Measurements from ENCODE around the gene GNG13. TPM values are rescaled to one million over a fixed set of nuclear protein-coding genes. Genes with fewer than 3 reads are reported as not detected.
"Not testable (repeated sequence)": the region's sequence is repeated elsewhere in the genome, so short reads cannot be mapped to it uniquely, and the experiment has no call there.

The GNG13 gene
- polyA plus RNA-seq, 1 donor from 2014 or later = not detected

DNA sequence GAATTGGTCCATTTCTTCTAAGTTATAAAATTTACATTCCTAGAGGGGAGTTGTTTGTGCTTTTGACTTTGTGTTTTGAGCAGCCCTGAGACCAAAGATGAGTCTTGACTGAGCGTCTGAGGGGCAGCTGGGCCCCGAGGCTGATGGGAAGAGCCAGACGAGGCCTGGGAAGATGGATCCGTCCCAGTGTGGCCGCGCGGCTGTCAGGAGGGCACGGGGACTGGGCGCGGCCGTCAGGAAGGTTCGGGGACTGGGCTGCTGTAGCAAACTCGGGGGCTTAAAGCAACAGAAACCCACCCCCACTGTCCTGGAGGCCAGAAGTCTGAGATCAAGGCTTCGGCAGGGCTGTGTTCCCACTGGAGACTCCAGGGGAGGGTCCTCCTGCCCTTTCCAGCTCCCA lies 38.2 kb upstream of the GNG13 start:
- no peak overlapping the region for H3K27ac Mint-ChIP-seq
- H3K27me3 Mint-ChIP-seq = peaks cover 6% of the 10 kb centered on the region
- no peaks in the 10 kb centered on the region for H3K4me1 Mint-ChIP-seq
- peak overlapping the region in 1 of 4 donors; percentile 33 for H3K4me3 Mint-ChIP-seq
- H3K9me3 Mint-ChIP-seq = peaks cover 0 to 5% (median 0%) of the 10 kb centered on the region in 3 donors
- H3K36me3 Mint-ChIP-seq = no peaks in the 10 kb centered on the region

DNA sequence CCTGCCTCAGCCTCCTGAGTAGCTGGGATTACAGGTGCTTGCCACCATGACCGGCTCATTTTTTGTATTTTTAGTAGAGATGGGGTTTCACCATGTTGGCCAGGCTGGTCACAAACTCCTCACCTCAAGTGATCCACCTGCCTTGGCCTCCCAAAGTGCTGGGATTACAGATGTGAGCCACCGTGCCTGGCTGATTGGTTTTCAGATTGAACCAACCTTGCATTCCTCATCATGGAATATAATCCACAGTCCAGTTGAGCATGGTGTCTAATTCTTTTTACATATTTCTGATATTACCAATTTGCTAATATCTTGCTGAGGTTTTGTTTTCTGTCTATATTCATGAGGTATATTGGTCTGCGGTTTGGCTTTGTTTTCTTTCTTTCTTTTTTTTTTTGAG lies 36.3 kb upstream of the GNG13 start:
- not testable (repeated sequence) for H3K36me3 Mint-ChIP-seq, H3K4me1 Mint-ChIP-seq, H3K27me3 Mint-ChIP-seq, H3K27ac Mint-ChIP-seq, H3K9me3 Mint-ChIP-seq
- H3K4me3 Mint-ChIP-seq = peak overlapping the region in 2 of 4 donors; percentile 14 to 27

DNA sequence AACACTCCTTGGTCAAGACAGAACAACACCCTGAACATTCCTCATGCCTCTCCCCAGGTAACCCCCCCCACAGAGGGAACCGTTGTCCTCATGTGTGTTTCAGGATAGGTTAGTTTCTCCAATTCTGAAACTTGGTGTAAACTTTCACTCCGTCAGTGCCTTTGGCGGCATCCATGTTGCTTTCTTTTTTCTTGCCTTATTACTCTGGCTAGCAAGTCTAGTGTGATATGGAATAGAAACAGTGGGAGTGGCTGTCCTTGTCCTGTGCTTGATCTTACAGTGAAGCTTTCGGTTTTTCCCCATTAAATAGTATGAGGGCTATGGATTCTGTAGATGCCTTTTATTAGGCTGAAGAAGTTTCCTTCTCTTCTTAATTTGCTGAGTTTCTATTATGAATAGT lies 35.7 kb upstream of the GNG13 start:
- H3K27ac Mint-ChIP-seq = no peak overlapping the region
- peaks cover 2% of the 10 kb centered on the region for H3K27me3 Mint-ChIP-seq
- H3K36me3 Mint-ChIP-seq = no peaks in the 10 kb centered on the region
- H3K4me3 Mint-ChIP-seq = no peak overlapping the region
- no peaks in the 10 kb centered on the region for H3K4me1 Mint-ChIP-seq
- H3K9me3 Mint-ChIP-seq = peaks cover 0 to 5% (median 0%) of the 10 kb centered on the region in 3 donors

DNA sequence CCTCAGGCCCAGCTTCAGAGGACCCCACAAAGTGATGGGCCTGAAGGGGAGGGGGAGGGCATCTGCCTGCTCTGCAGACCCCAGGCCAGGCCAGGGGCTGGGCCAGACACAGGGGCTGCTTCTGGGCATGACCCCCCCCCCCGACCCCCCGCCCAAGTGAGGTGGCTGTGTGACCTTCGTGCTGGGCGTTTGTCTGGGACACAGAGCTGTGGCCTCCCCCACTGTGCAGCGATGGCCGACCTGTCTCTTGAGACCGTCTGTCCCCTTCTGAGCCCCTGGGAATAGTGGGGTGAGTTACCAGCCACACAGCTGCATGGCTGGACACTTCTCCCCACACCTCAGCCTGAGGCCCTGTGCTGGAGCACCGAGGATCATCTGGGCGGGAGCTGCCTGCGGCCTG lies 34.8 kb upstream of the GNG13 start:
- Mint-ChIP-seq H3K4me3 (no peak overlapping the region), H3K36me3 (no peaks in the 10 kb centered on the region), H3K27ac (no peak overlapping the region), H3K9me3 (peaks cover 0 to 5% (median 0%) of the 10 kb centered on the region in 3 donors), H3K4me1 (no peaks in the 10 kb centered on the region), H3K27me3 (peaks cover 2% of the 10 kb centered on the region)

DNA sequence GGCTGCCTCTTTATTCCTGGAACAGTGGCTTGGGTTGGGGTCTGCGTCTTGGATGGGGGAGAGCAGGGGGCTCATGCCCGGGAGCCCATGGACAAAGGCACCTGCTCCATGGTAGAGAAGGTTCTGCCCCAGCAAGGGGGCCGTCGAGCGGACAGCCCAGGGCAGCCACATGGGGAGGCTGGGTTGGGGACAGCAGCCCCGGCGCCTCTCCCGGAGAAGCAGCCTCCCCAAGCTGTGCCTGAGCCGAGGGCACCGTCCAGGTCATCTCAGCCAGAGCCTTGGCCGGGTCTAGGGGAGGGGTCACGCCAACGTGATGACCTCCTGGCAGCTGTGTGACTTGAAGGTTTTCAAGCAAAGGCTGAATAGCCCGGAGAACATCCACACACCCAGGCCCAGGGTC lies 32.9 kb upstream of the GNG13 start:
- Mint-ChIP-seq H3K27ac (no peak overlapping the region), H3K4me1 (no peaks in the 10 kb centered on the region), H3K36me3 (no peaks in the 10 kb centered on the region), H3K4me3 (no peak overlapping the region), H3K9me3 (peaks cover 0 to 5% (median 0%) of the 10 kb centered on the region in 3 donors), H3K27me3 (peaks cover 3% of the 10 kb centered on the region)

DNA sequence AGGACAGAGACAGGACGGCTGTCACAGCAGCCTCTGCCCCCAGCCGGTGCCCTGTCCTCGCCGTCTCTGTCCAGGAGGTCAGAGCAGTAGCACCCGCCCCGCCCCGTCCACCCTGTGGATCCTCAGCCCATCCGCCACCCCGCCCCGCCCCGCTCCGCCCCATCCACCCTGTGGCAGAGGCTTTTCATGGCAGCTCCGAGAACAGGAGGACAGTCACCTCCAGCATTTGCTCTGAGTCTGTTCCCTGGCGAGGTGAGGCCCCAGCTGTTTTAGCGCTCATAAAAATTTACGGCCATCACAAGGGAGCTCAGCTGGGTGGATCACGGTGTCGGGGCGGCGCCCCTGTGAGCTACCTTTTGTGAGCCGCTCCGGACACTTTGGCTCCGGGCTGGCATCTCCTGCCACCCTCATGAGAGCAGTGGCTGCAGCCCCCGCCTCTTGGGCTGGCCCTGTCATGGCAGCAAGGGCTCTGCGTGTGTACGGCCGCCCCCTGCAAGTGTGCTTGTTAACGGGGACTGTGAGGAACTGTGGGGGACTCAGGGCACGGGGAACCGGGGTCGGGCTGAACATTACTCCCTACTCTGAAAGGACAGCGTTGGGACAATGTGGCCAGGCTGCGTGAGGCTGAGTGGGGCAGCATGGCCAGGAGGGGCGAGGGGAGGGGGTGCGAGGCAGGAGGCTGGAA lies 32.3 kb upstream of the GNG13 start:
- peaks cover 3% of the 10 kb centered on the region for H3K27me3 Mint-ChIP-seq
- H3K36me3 Mint-ChIP-seq = no peaks in the 10 kb centered on the region
- no peaks in the 10 kb centered on the region for H3K4me1 Mint-ChIP-seq
- H3K4me3 Mint-ChIP-seq = no peak overlapping the region
- H3K27ac Mint-ChIP-seq = no peak overlapping the region
- H3K9me3 Mint-ChIP-seq = peaks cover 0 to 5% (median 0%) of the 10 kb centered on the region in 3 donors

DNA sequence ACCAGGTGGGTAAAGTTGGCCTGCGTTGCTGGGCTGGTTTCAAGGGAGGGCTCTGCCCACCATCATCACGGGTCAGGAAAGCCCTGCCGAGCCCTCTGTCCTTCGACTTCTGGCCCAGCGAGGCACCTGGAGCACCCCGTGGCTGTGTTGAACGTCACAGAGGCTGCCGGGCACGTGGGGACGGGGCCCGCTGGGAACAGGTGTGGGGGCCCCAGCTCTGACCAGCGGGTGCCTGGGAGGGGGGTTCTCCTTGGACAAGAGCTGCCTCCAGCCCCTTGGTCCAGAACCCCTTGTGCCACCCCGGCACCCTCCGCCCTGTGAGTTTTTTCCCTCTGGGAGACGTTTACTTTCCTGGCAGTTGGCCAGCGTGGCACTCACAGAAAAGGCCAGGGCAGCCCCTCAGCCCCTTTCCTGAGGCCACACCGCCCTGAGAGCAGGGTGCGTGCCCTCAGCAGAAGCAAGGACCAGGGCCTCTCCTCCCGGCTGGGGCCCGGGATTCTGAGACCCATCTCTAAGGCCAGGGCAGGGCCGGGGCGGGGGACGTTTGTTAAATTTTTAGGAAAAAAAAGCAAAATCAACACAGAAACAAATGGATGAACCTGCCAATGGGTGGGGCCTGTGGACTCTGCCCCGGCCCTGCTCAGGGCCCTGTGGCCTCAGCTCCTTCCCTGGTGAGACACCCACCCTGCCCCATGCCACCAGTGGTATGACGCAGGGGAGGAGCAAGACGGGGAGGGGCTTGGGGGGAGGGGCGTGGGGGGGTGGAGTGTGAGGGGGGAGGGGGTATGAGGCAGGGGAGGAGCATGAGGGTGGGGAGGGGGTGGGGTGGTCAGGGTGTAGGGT lies 31.3 kb upstream of the GNG13 start:
- no peaks in the 10 kb centered on the region for H3K36me3 Mint-ChIP-seq
- H3K4me1 Mint-ChIP-seq = no peaks in the 10 kb centered on the region
- no peak overlapping the region for H3K4me3 Mint-ChIP-seq
- H3K27me3 Mint-ChIP-seq = peaks cover 3% of the 10 kb centered on the region
- H3K9me3 Mint-ChIP-seq = peaks cover 0 to 5% (median 0%) of the 10 kb centered on the region in 3 donors
- H3K27ac Mint-ChIP-seq = no peak overlapping the region

DNA sequence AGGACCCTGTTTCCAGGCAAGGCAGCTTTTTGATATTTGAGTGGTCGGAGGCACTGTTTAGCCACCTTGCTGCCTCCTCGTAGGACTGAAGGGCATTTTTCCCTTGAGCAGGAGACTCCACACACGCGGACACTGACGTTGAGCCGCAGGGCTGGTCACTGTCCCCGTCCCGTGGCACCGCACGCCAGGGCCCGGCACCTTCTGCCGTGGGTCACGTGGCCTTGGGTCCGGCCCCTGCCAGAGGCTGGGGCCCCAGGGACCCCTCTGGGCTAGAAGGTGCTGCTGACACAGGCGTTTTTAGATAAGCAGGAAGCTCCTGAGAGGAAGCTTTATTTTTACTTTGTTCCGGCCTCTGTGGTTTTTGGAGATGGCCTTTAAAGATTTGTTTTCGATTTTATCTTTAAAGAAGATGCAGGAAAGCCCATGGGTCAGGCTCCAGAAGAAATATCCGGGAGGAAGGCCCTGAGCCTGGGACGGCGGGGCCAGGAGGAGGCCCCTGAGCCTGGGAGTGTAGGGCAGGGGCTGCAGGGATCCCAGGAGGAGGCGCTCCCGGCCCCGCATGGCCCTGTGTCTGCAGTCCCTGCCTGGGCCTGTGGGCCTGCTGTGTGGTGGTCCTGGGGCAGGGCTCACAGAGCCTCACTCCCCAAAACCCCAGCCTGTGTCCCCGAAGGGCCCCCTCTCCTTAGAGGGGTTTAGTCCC lies 30.5 kb upstream of the GNG13 start:
- Mint-ChIP-seq H3K4me1 (no peaks in the 10 kb centered on the region), H3K27me3 (peaks cover 3% of the 10 kb centered on the region), H3K27ac (no peak overlapping the region)

DNA sequence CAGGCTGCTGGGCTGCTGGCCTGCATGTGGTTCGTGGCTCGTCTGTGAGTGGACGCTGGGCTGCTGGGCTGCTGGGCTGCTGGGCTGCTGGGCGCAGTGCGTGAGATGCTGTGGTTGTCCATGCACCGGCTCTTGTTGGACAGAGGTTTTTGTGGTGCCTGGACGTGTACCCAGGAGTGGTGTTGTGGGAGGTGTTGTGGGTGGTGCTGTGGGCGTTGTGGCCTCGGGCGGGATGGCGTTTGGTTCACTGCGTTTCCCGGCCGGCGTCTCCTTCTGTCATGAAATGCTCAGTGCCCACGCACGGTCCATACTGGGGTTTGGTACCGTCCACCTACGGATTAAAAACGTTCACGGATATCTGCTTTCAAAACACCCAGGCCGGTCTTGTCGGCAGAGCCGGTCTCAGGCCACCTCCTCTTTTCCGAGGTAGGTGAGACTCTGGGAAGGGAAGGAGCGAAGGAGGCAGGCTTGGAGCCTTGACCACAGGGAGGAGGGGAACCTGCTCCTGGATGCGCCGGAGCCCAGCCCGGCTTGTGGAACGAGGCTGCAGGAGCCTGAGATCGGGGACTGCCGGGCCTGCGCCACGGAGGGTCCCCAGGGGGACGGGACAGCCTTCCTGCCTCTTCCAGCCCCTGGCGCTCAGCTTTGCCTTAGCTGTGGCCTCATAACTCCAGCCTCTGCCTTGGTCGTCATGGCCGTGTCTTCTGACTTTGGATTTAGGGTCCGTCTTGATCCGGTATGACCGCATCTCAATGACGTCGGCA lies 29.8 kb upstream of the GNG13 start:
- Mint-ChIP-seq H3K36me3 (no peaks in the 10 kb centered on the region), H3K4me1 (no peaks in the 10 kb centered on the region), H3K27me3 (peaks cover 6% of the 10 kb centered on the region), H3K4me3 (peak overlapping the region in 1 of 4 donors; percentile 25), H3K27ac (no peak overlapping the region), H3K9me3 (no peaks in the 10 kb centered on the region)

More for the DNA sequence above, 30.5 kb upstream of the GNG13 start:
- Mint-ChIP-seq H3K36me3 (no peaks in the 10 kb centered on the region), H3K4me3 (peak overlapping the region in 1 of 4 donors; percentile 25), H3K9me3 (no peaks in the 10 kb centered on the region)

DNA sequence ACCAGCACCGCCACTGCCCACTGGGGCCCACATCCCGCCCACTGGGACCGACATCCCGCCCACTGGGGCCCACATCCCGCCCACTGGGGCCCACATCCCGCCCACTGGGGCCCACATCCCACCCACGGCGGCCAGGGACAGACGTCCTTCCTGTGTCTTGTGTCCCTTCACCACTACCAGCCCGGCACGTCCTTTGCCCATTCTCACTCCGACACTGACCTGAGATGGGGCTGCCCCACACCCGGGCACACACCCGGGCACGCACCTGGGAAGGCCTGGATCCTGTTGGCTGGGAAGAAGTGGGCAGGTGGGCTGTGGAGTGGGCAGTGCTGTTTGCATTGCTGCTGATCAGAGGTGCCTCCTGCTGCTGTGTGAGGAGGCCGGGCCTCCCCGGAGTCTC lies 28.4 kb upstream of the GNG13 start:
- no peaks in the 10 kb centered on the region for H3K4me1 Mint-ChIP-seq
- no peak overlapping the region for H3K27ac Mint-ChIP-seq
- H3K9me3 Mint-ChIP-seq = no peaks in the 10 kb centered on the region
- no peak overlapping the region for H3K4me3 Mint-ChIP-seq
- H3K36me3 Mint-ChIP-seq = no peaks in the 10 kb centered on the region
- H3K27me3 Mint-ChIP-seq = peaks cover 12% of the 10 kb centered on the region

DNA sequence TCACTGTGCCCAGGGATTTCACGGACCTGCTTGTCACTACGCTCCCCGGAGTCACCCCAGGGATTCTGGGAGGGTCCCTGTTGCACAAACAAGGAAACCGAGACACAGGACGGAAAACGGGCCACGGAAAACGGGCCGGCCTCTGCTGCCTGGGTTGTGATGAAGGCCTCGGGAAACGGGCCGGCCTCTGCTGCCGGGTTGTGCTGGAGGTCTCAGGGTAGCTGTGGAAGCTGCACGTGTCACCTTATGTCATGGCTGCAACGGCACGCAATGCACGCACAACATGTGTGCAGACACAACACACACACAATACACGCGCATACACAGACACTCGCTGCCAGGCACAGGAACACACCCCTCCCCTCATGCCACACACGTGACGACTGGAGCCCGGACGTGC lies 27.0 kb upstream of the GNG13 start:
- H3K4me1 Mint-ChIP-seq = no peaks in the 10 kb centered on the region
- H3K4me3 Mint-ChIP-seq = no peak overlapping the region
- no peaks in the 10 kb centered on the region for H3K36me3 Mint-ChIP-seq
- no peaks in the 10 kb centered on the region for H3K9me3 Mint-ChIP-seq
- H3K27me3 Mint-ChIP-seq = peaks cover 22% of the 10 kb centered on the region
- peak overlapping the region in 2 of 3 donors; percentile 31 to 43 for H3K27ac Mint-ChIP-seq

DNA sequence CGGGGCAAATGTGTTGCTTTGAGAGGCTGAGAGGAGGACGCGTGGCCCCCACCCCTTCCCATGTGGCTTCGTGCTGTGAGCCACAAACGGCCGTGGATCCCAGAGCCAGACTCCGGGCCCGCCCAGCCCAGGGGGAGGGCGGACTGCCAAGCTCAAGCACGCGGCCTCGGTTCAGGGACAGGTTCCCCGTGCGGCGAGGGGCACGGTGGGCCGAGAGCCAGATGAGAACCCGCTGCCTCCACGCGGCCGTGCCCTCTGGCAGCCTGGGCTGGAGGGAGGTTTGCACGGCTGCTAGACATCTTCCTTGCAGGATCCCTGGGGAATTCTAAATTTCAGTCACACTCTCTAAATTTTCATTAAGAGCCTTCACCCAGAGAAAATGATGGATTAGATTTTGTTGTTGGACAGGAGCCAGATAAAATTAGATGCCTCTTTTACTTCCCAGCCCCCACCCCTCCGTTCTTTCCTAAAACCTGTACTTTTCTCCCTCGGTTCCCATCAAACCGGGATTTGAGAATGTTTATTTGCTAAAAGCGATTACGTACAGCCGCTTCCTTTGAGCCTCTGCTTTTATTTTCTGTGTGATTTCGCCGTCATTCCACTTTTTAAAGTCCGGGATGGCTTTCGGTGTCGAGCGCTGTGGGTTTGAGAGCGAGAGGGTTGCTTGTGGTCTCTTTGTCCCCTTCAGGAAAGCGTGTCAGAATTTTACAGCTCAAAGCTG lies 25.0 kb upstream of the GNG13 start:
- H3K4me3 Mint-ChIP-seq = no peak overlapping the region
- H3K36me3 Mint-ChIP-seq = no peaks in the 10 kb centered on the region
- H3K27me3 Mint-ChIP-seq = peaks cover 32% of the 10 kb centered on the region
- peaks cover 0 to 2% (median 0%) of the 10 kb centered on the region in 3 donors for H3K9me3 Mint-ChIP-seq
- no peaks in the 10 kb centered on the region for H3K4me1 Mint-ChIP-seq
- no peak overlapping the region for H3K27ac Mint-ChIP-seq

DNA sequence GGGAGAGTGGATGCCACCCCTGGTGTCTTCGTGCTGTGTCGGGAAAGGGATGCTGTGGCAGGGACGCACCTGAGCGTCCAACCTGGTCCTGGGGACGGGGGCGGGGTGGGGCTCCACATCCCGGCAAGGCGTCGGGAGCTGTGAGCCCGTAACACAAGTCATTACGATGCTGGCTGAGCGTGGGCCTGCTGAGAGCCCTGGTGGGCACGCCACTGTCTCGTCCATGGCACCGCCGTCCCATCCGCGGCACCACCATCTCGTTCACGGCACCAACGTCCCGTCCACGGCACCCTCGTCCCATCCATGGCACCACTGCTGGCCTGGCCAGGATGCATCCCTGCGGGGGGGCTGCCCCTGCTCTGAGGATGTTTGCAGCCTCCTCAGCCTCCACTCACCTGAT lies 24.1 kb upstream of the GNG13 start:
- H3K4me3 Mint-ChIP-seq = no peak overlapping the region
- peaks cover 0 to 2% (median 0%) of the 10 kb centered on the region in 3 donors for H3K9me3 Mint-ChIP-seq
- peaks cover 35% of the 10 kb centered on the region for H3K27me3 Mint-ChIP-seq
- no peaks in the 10 kb centered on the region for H3K36me3 Mint-ChIP-seq
- H3K27ac Mint-ChIP-seq = no peak overlapping the region
- H3K4me1 Mint-ChIP-seq = peaks cover 0 to 2% (median 2%) of the 10 kb centered on the region in 3 donors

DNA sequence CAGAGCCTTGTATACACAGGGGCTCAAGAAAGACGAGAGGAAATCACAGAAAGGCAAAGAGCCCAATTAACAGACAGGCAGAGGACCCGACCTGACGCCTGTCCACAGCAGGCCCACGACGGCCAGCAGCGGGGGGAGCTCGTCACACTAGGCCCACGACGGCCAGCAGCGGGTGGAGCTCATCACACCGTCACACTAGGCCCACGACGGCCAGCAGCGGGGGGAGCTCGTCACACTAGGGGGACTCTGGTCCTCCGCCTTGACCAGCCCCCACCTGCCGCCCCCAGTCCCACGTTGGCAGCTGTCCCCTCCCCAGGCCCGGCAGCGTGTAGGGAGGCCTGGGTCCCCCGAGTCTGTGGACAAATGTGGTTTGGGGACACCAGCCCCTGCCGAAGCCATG lies 23.7 kb upstream of the GNG13 start:
- no peak overlapping the region for H3K4me3 Mint-ChIP-seq
- peaks cover 37% of the 10 kb centered on the region for H3K27me3 Mint-ChIP-seq
- peaks cover 0 to 2% (median 2%) of the 10 kb centered on the region in 3 donors for H3K4me1 Mint-ChIP-seq
- H3K36me3 Mint-ChIP-seq = no peaks in the 10 kb centered on the region
- H3K27ac Mint-ChIP-seq = no peak overlapping the region
- peaks cover 0 to 2% (median 0%) of the 10 kb centered on the region in 3 donors for H3K9me3 Mint-ChIP-seq

Data from IgD-negative memory B cell (primary cell).